ENCODE data around the gene DVL3.
"Not testable (repeated sequence)": the region's sequence is repeated elsewhere in the genome, so short reads cannot be mapped to it uniquely, and the experiment has no call there.

DNA sequence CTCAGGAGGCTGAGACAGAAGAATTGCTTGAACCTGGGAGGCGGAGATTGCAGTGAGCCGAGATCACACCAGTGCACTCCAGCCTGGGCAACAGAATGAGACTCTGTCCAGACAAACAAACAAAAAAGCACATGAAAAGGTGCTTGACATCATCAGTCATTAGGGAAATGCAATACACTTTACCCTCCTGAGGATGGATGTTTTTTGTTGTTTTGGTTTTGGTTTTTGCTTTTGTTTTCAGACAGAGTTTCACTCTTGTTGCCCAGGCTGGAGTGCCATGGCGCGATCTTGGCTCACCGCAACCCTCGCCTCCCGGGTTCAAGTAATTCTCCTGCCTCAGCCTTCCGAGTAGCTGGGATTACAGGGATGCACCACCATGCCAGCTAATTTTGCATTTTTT lies 34.1 kb upstream of the DVL3 start:
- TF ChIP-seq POLR2A (IDR thresholded peaks at IDR 0.05), result not testable (repeated sequence)
- TF ChIP-seq, protein P1, sequence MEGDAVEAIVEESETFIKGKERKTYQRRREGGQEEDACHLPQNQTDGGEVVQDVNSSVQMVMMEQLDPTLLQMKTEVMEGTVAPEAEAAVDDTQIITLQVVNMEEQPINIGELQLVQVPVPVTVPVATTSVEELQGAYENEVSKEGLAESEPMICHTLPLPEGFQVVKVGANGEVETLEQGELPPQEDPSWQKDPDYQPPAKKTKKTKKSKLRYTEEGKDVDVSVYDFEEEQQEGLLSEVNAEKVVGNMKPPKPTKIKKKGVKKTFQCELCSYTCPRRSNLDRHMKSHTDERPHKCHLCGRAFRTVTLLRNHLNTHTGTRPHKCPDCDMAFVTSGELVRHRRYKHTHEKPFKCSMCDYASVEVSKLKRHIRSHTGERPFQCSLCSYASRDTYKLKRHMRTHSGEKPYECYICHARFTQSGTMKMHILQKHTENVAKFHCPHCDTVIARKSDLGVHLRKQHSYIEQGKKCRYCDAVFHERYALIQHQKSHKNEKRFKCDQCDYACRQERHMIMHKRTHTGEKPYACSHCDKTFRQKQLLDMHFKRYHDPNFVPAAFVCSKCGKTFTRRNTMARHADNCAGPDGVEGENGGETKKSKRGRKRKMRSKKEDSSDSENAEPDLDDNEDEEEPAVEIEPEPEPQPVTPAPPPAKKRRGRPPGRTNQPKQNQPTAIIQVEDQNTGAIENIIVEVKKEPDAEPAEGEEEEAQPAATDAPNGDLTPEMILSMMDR (IDR thresholded peaks at IDR 0.05), result not testable (repeated sequence)

All from gastroesophageal sphincter (tissue), 3 donors.